MCF 10A (cell line): ENCODE data around the gene HORMAD2. TPM values are rescaled to one million over a fixed set of nuclear protein-coding genes. Genes with fewer than 3 reads are reported as not detected.
A peak's percentile ranks its signal among the peaks of the same experiment; 100 is the strongest.

Experiments used
- BruUV-seq: library from RNA; stranded (reverse); fragments of 400-500 nt; replicated peaks from 2 replicates; lab custom pipeline; 2021; lab: Mats Ljungman, UMichigan
- CTCF ChIA-PET: fragments of 300-600 bp; sonication (Branson Sonifier 250); formaldehyde crosslinking; extraction: SDS; loops from one replicate; lab custom pipeline; 2021; ENCODE audit warnings: antibody characterized with exemption, inconsistent platforms; lab: Yijun Ruan, JAX
- POLR2A ChIA-PET: fragments of 300-600, 350-650 bp; sonication (Branson Sonifier 250); formaldehyde crosslinking; extraction: SDS; loops from one replicate; lab custom pipeline; 2020; ENCODE audit warnings: antibody characterized with exemption, inconsistent platforms; lab: Yijun Ruan, JAX
- DNase-seq: peaks from one replicate; pipeline ENCODE4 v3.0.0-alpha.2; 2018; ENCODE audit not compliant: unreplicated experiment
- H3K27ac Mint-ChIP-seq: one replicate; pipeline ENCODE4 v1.8.0; 2022; ENCODE audit warnings: mild to moderate bottlenecking, low read depth, mixed read lengths; ENCODE audit not compliant: unreplicated experiment
- H3K27me3 Mint-ChIP-seq: one replicate; pipeline ENCODE4 v1.8.0; 2022; ENCODE audit warnings: mixed read lengths; ENCODE audit not compliant: insufficient read depth, unreplicated experiment
- H3K36me3 Mint-ChIP-seq: one replicate; pipeline ENCODE4 v1.8.0; 2022; ENCODE audit warnings: mild to moderate bottlenecking, moderate library complexity, mixed read lengths; ENCODE audit not compliant: insufficient read depth, unreplicated experiment
- H3K4me1 Mint-ChIP-seq: one replicate; pipeline ENCODE4 v1.8.0; 2022; ENCODE audit warnings: mixed read lengths; ENCODE audit not compliant: insufficient read depth, unreplicated experiment
- H3K4me3 Mint-ChIP-seq: one replicate; pipeline ENCODE4 v1.8.0; 2022; ENCODE audit warnings: mild to moderate bottlenecking, moderate library complexity, mixed read lengths; ENCODE audit not compliant: unreplicated experiment
- H3K9me3 Mint-ChIP-seq: one replicate; pipeline ENCODE4 v1.8.0; 2022; ENCODE audit warnings: mixed read lengths; ENCODE audit not compliant: unreplicated experiment
- intact Hi-C: fragments of 100-400 bp; cut with micrococcal nuclease; formaldehyde crosslinking; loops from 2 replicates; pipeline ENCODE4 v1.14.1; 2022
- total RNA-seq: library from RNA; stranded (reverse); gene quantifications from 2 replicates; pipeline ENCODE4 v1.2.3, GENCODE V29; 2022
- TF ChIP-seq, protein P1 (sequence below): fragments of 200-600 bp; IDR thresholded peaks from one replicate; pipeline ENCODE4 v1.8.0; 2022; ENCODE audit warnings: antibody characterized with exemption, mild to moderate bottlenecking; ENCODE audit not compliant: unreplicated experiment

HORMAD2 gene
- total RNA-seq, 1 experiment from 2014 or later = not detected

DNA sequence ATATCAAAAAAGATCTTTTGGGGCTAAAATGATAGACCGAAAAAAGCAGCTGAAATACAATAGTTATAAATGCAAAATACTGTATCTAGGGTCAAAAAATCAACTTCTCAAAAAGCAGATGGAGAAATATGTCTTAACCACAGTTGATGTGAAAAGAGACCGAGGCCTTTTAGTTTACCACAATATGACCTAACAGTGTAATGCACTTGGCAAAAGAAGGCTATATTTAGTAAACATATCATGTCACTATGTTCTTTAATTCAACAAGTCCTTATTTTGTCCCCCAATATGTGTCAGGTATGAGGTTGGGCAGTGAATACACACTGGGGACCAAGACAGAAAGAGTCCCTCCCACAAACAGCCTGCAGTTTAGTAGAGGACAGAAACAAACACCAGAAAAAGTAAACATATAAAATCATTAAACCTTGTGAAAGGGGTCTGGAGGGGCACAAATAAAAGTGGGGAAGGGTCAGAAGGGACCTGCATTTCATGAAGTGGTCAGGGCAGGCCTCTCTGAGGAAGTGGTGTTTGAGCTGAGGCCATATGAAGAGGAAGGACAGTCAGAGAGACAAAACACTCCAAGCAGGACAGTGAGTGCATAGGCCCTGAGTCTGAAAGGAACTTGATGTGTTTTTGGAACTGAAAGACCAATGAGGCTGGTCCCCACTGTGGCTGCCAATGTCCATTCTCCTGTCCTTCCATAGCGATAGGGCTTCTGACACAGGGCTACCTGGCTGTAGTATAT lies 112.9 kb downstream of the HORMAD2 start:
- H3K27ac Mint-ChIP-seq = no peak overlapping the region

DNA sequence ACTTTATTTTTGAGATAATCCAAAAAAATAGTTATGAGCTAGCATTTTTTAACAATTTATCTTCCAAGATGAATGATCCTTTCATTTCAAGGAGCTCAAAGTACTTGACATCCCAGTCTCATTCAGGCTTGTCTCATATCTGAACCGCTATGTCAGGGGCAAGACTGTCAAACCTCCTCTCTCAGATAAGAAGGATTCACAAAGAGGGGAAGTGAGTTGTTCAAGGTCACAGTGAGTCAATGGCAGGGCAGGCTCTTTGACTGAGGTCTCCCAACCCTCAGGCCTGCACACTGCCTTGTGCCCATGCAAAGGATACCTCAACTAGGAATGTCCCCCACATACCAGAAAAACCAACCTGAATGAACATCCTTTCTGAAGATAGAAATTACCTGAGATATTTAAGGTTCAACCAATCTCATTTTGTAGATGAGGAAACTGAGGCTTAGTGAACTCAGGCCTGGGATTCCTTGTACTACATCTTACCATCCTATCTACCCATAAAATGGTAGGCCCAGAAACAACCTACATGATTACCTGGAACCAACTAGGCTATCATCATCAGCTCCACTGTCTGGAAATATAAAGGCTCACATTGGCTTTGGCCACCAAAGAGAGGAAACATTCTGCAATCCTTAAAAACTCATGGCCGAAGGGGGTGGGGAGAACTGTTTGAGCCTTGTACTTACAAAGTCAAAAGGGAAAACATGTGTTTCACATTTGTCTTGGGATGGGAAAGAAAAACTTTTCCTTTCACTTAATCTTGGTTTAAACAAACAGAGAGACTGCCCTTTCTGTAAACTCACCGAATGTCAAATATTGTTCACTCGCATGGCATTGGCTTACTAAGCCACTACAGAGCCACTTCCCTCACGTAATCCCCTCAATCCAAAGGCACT lies 115.2 kb downstream of the HORMAD2 start:
- H3K4me3 Mint-ChIP-seq = peak overlapping the region; percentile 66
- H3K36me3 Mint-ChIP-seq = no peaks in the 10 kb centered on the region
- H3K9me3 Mint-ChIP-seq = no peaks in the 10 kb centered on the region

More for the DNA sequence above, 112.9 kb downstream of the HORMAD2 start:
- Mint-ChIP-seq H3K36me3 (no peaks in the 10 kb centered on the region), H3K27me3 (no peaks in the 10 kb centered on the region), H3K4me3 (no peak overlapping the region), H3K9me3 (no peaks in the 10 kb centered on the region), H3K4me1 (peaks cover 27% of the 10 kb centered on the region)
- BruUV-seq = no TSS peak
- DNase-seq = no peak
- CTCF ChIA-PET = interaction anchor here (1.6 kb wide), 1 partner anchor 62 kb away, joined by 8 read pairs; no protein-coding TSS in a partner anchor
- TF ChIP-seq, protein P1, sequence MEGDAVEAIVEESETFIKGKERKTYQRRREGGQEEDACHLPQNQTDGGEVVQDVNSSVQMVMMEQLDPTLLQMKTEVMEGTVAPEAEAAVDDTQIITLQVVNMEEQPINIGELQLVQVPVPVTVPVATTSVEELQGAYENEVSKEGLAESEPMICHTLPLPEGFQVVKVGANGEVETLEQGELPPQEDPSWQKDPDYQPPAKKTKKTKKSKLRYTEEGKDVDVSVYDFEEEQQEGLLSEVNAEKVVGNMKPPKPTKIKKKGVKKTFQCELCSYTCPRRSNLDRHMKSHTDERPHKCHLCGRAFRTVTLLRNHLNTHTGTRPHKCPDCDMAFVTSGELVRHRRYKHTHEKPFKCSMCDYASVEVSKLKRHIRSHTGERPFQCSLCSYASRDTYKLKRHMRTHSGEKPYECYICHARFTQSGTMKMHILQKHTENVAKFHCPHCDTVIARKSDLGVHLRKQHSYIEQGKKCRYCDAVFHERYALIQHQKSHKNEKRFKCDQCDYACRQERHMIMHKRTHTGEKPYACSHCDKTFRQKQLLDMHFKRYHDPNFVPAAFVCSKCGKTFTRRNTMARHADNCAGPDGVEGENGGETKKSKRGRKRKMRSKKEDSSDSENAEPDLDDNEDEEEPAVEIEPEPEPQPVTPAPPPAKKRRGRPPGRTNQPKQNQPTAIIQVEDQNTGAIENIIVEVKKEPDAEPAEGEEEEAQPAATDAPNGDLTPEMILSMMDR = no peak
- POLR2A ChIA-PET = no interaction called here
- intact Hi-C loops = no loop called here

DNA sequence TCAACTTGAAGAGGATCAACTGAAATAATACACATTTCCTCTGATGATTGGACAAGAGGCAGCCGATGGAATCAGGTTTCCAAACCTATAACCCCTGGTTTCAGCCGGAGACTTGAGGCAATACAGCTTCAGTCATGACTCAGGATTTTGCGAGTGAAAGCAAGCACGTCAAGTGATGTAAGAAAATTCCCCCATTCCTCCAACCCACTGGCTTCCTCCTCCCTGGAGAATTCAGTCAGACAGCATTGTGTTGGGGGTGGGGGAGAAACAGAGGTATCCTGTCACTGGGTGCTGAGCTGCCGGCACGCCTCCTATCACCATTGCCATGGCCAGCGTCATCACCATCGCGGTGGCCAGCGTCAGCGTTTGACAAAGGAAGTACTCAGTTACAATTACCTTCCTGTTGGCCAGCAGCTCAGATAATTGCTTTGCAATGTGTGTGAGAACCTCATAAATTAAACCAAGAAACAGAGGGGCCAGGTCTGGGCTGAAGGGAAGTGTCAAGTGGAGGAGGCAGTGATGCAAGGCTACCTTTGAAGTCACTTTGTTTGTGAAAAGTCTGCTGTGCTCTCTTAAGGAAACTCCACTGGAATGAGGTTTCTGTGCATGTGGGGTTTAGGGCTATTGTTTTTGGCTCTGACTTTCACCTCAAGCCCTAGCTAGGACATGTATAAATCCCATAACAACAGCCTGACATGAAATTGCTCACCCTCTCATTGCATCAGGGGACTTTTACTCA lies 116.0 kb downstream of the HORMAD2 start:
- Mint-ChIP-seq H3K27ac (peak overlapping the region; percentile 96), H3K27me3 (no peaks in the 10 kb centered on the region), H3K36me3 (no peaks in the 10 kb centered on the region), H3K4me3 (peak overlapping the region; percentile 66), H3K4me1 (peaks cover 33% of the 10 kb centered on the region), H3K9me3 (no peaks in the 10 kb centered on the region)
- BruUV-seq = no TSS peak
- intact Hi-C loops = loop anchor here (1.0 to 5.0 kb wide), 3 partner anchors 9 to 79 kb away; partner anchors contain the start of gene LIF
- ChIA-PET POLR2A (interaction anchor here (0.6 to 2.2 kb wide), 22 partner anchors 9 to 643 kb away, joined by 3 to 15 read pairs (median 4); partner anchors contain the start of genes CASTOR1, THOC5 and ZMAT5), CTCF (interaction anchor here (0.6 to 1.1 kb wide), 7 partner anchors 8 to 503 kb away, joined by 3 to 4 read pairs (median 3); no protein-coding TSS in a partner anchor)
- peak; percentile 98 for DNase-seq
- TF ChIP-seq, protein P1 = no peak

More for the DNA sequence above, 115.2 kb downstream of the HORMAD2 start:
- TF ChIP-seq, protein P1 = no peak
- intact Hi-C loops = loop anchor here (1.0 to 5.0 kb wide), 3 partner anchors 10 to 78 kb away; partner anchors contain the start of gene LIF
- DNase-seq = no peak
- BruUV-seq = TSS peak; percentile 99
- CTCF ChIA-PET = interaction anchor here (0.7 to 1.1 kb wide), 5 partner anchors 9 to 87 kb away, joined by 3 read pairs; no protein-coding TSS in a partner anchor
- Mint-ChIP-seq H3K27me3 (no peaks in the 10 kb centered on the region), H3K27ac (peak overlapping the region; percentile 96), H3K4me1 (peaks cover 33% of the 10 kb centered on the region)
- POLR2A ChIA-PET = interaction anchor here (0.6 to 2.2 kb wide), 21 partner anchors 9 to 642 kb away, joined by 3 to 15 read pairs (median 4); partner anchors contain the start of genes CASTOR1 and THOC5
